Liver (tissue), 9 donors: ENCODE results near the gene SNAPC2. TPM values are rescaled to one million over a fixed set of nuclear protein-coding genes. Genes with fewer than 3 reads are reported as not detected.

Experiments used
- DNase-seq: peaks from one replicate; pipeline ENCODE4 v3.0.0-alpha.2; 2017; ENCODE audit warnings: low spot score
- H3K27ac ChIP-seq, 2 donors: one replicate each; pipeline ENCODE4 v1.7.0; 2013; ENCODE audit warnings: inconsistent platforms in 2 of 2, low read length in 2 of 2, control low read depth in 1 of 2, low read depth in 1 of 2, mild to moderate bottlenecking in 1 of 2
- H3K27me3 ChIP-seq, 4 donors: one replicate each; pipeline versions ENCODE4 v1.6.1 to v1.7.0; 2013; ENCODE audit warnings: low read length in 3 of 4, inconsistent platforms in 1 of 4, mild to moderate bottlenecking in 1 of 4, moderate library complexity in 1 of 4; ENCODE audit not compliant: control insufficient read depth in 4 of 4, insufficient read depth in 4 of 4
- H3K36me3 ChIP-seq, 4 donors: one replicate each; pipeline versions ENCODE4 v1.6.1 to v1.7.0; 2013; ENCODE audit warnings: low read length in 3 of 4, mild to moderate bottlenecking in 3 of 4, low read depth in 1 of 4, moderate library complexity in 1 of 4; ENCODE audit not compliant: control insufficient read depth in 4 of 4, insufficient read depth in 3 of 4
- H3K4me1 ChIP-seq, 4 donors: one replicate each; pipeline versions ENCODE4 v1.6.1 to v1.7.0; 2013; ENCODE audit warnings: low read length in 3 of 4, mild to moderate bottlenecking in 3 of 4, moderate library complexity in 1 of 4; ENCODE audit not compliant: control insufficient read depth in 4 of 4, insufficient read depth in 4 of 4
- H3K4me3 ChIP-seq, 3 donors: one replicate each; pipeline versions ENCODE4 v1.6.1 to v1.7.0; 2013; ENCODE audit warnings: low read length in 3 of 3, control low read depth in 1 of 3, low read depth in 1 of 3, mild to moderate bottlenecking in 1 of 3
- H3K9ac ChIP-seq, 2 donors: one replicate each; pipeline ENCODE4 v1.7.0; 2013; ENCODE audit warnings: low read length in 2 of 2, mild to moderate bottlenecking in 2 of 2, moderate library complexity in 2 of 2, control low read depth in 1 of 2, low read depth in 1 of 2
- H3K9me3 ChIP-seq, 4 donors: one replicate each; pipeline versions ENCODE4 v1.6.1 to v1.7.0; 2013; ENCODE audit warnings: low read length in 3 of 4; ENCODE audit not compliant: control insufficient read depth in 4 of 4
- CTCF ChIP-seq: fragments of 150-350 bp; IDR thresholded peaks from 2 replicates; pipeline ENCODE4 v1.5.1; 2017; ENCODE audit warnings: improper control_type of control experiment, low read depth, low read length; ENCODE audit not compliant: missing input control
- FOXA1 ChIP-seq: IDR thresholded peaks from 2 replicates; pipeline ENCODE4 v1.6.1; 2016; ENCODE audit warnings: antibody characterized with exemption
- HNF4A ChIP-seq, 2 donors: conservative IDR thresholded peaks; 2 replicates each; pipeline ENCODE4 v1.6.1; 2016; ENCODE audit warnings: antibody characterized with exemption in 2 of 2, mild to moderate bottlenecking in 2 of 2
- HNF4G ChIP-seq: IDR thresholded peaks from 2 replicates; pipeline ENCODE4 v1.6.1; 2016; ENCODE audit warnings: antibody characterized with exemption
- MAX ChIP-seq: IDR thresholded peaks from 2 replicates; pipeline ENCODE4 v1.6.1; 2016; ENCODE audit warnings: antibody characterized with exemption
- NR2F2 ChIP-seq: IDR thresholded peaks from 2 replicates; pipeline ENCODE4 v1.6.1; 2016; ENCODE audit warnings: antibody characterized with exemption
- RAD21 ChIP-seq, 2 donors: IDR thresholded peaks; 2 replicates each; pipeline ENCODE4 v1.6.1; 2016; ENCODE audit warnings: antibody characterized with exemption in 2 of 2, mild to moderate bottlenecking in 2 of 2
- REST ChIP-seq: IDR thresholded peaks from 2 replicates; pipeline ENCODE4 v1.6.1; 2016; ENCODE audit warnings: antibody characterized with exemption, mild to moderate bottlenecking
- RXRA ChIP-seq, 2 donors: IDR thresholded peaks; 2 replicates each; pipeline ENCODE4 v1.6.1; 2017 to 2018; ENCODE audit warnings: antibody characterized with exemption in 2 of 2, mild to moderate bottlenecking in 1 of 2
- TAF1 ChIP-seq: conservative IDR thresholded peaks from 2 replicates; pipeline ENCODE4 v1.6.1; 2016; ENCODE audit warnings: antibody characterized with exemption, mild to moderate bottlenecking
- WGBS: extraction: QIAGEN DNeasy Blood & Tissue Kit; methylation state at CpG from one replicate; pipeline ENCODE4 v1.1.7; 2013; 5-methylcytosine and 5-hydroxymethylcytosine counted together
- polyA plus RNA-seq, 2 donors: library from polyadenylated mRNA; stranded (reverse) in 1 of 2; unstranded in 1 of 2; fragments of 200-250 nt in 1 of 2; fragments of >200 nt in 1 of 2; fragmentation: Nextera tagmentation in 1 of 2; extraction: Ambion mirVana in 1 of 2; gene quantifications; one replicate each; pipeline versions ENCODE4 v1.2.1 to v1.2.3, GENCODE V29; 2013 to 2015
- total RNA-seq, 2 donors: library from RNA; depleted of rRNA; stranded (reverse); fragments of >200 nt; gene quantifications; one replicate each; pipeline ENCODE4 v1.2.3, GENCODE V29; 2014
- TF ChIP-seq, protein P1 (sequence below): IDR thresholded peaks from 2 replicates; pipeline ENCODE4 v1.6.1; 2016; ENCODE audit warnings: antibody characterized with exemption
- donor health status: healthy.
- donor health status: healthy.
- donor health status: healthy.
- donor health status: healthy.
- donor health status: healthy.

Gene SNAPC2
- total and polyA plus RNA-seq, 4 donors, result 2.8 to 7.1 (median 3.3) TPM

- WGBS, result 26% methylated on average over 18 of the region's 18 CpGs
- peak overlapping the region; percentile 44 to 73 (median 67) for H3K4me3 ChIP-seq
- no peaks in the 10 kb centered on the region for H3K27me3 ChIP-seq
- TF ChIP-seq CTCF (peak; percentile 81), FOXA1 (no peak), NR2F2 (no peak), MAX (peak; percentile 4), TAF1 (peak; percentile 7), REST (peak; percentile 96), RAD21 (IDR thresholded peaks at IDR 0.05) (peak; percentile 87 to 90)
- TF ChIP-seq, protein P1, sequence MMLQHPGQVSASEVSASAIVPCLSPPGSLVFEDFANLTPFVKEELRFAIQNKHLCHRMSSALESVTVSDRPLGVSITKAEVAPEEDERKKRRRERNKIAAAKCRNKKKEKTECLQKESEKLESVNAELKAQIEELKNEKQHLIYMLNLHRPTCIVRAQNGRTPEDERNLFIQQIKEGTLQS, result peak; percentile 35
- peaks cover 3 to 12% (median 7%) of the 10 kb centered on the region in 4 donors for H3K36me3 ChIP-seq
- peak; percentile 89 for DNase-seq
- peak overlapping the region; percentile 17 to 57 for H3K9ac ChIP-seq
- H3K27ac ChIP-seq, result peak overlapping the region; percentile 77 to 95
- H3K9me3 ChIP-seq, result no peaks in the 10 kb centered on the region
- peaks cover 3 to 23% (median 11%) of the 10 kb centered on the region in 4 donors for H3K4me1 ChIP-seq
Observed at GRCh38 chr19:7944177-7944761, 24.1 kb downstream of the SNAPC2 start.

DNA sequence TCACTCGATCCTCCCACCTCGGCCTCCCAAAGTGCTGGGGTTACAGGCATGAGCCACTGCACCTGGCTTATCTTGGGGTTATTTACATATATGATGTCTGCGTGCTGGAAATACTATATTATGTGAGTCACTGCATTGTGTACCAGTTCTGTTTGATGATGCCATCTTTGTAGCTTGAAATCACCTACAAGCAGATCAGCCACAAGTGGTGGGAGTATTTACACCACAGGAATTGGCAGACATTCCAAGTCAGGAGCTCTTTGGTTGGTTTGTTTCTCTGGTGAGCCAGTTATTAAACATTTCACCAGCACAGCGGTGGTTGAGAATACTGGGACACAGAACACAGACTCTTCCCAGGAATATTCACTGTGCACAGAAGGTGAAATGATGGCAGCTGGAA lies 27.8 kb downstream of the SNAPC2 start:
- Histone ChIP-seq H3K4me1 (peaks cover 0 to 19% (median 12%) of the 10 kb centered on the region in 4 donors), H3K9ac (no peak overlapping the region), H3K27me3 (no peaks in the 10 kb centered on the region), H3K4me3 (no peak overlapping the region), H3K36me3 (no peaks in the 10 kb centered on the region), H3K27ac (no peak overlapping the region), H3K9me3 (no peaks in the 10 kb centered on the region)
- no peak for DNase-seq
- WGBS, result 96% methylated on average over 4 of the region's 4 CpGs
- TF ChIP-seq TAF1, result no peak
- TF ChIP-seq RAD21 (IDR thresholded peaks at IDR 0.05), result no peak
- no peak for TF ChIP-seq HNF4A (conservative IDR thresholded peaks at IDR 0.05)
- no peak for TF ChIP-seq HNF4G
- TF ChIP-seq RXRA (IDR thresholded peaks at IDR 0.05), result no peak
- TF ChIP-seq, protein P1, result no peak
